ENCODE data around the gene ZFHX3. TPM values are rescaled to one million over a fixed set of nuclear protein-coding genes. Genes with fewer than 3 reads are reported as not detected.

ZFHX3 gene
- total RNA-seq, 2 experiments from 2014 or later, result 0.63 to 0.64 TPM

GRCh38 chr16:72902206-72902605 is 145.7 kb downstream of the ZFHX3 start:
- no peaks in the 10 kb centered on the region for H3K27me3 Mint-ChIP-seq
- H3K4me1 ChIP-seq (ENCODE audit: insufficient read depth, low read length), result no peaks in the 10 kb centered on the region
- ATAC-seq (ENCODE audit: poor library complexity) (no peak), DNase-seq (no peak)
- H3K36me3 Mint-ChIP-seq (ENCODE audit: low read depth), result no peaks in the 10 kb centered on the region
- H3K4me3 ChIP-seq (ENCODE audit: low read length), result no peak overlapping the region
- intact Hi-C loops (cut with DNase I, micrococcal nuclease), result no loop called here
- no peak overlapping the region for H3K4me3 Mint-ChIP-seq
- no peaks in the 10 kb centered on the region for H3K36me3 ChIP-seq (ENCODE audit: insufficient read depth, low read length)
- TF ChIP-seq, protein P1, sequence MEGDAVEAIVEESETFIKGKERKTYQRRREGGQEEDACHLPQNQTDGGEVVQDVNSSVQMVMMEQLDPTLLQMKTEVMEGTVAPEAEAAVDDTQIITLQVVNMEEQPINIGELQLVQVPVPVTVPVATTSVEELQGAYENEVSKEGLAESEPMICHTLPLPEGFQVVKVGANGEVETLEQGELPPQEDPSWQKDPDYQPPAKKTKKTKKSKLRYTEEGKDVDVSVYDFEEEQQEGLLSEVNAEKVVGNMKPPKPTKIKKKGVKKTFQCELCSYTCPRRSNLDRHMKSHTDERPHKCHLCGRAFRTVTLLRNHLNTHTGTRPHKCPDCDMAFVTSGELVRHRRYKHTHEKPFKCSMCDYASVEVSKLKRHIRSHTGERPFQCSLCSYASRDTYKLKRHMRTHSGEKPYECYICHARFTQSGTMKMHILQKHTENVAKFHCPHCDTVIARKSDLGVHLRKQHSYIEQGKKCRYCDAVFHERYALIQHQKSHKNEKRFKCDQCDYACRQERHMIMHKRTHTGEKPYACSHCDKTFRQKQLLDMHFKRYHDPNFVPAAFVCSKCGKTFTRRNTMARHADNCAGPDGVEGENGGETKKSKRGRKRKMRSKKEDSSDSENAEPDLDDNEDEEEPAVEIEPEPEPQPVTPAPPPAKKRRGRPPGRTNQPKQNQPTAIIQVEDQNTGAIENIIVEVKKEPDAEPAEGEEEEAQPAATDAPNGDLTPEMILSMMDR (IDR thresholded peaks at IDR 0.05), result no peak
- H3K27ac Mint-ChIP-seq, result no peak overlapping the region
- H3K27me3 ChIP-seq (ENCODE audit: control insufficient read depth in 1 of 2, insufficient read depth in 2 of 2, low read length in 2 of 2), result no peaks in the 10 kb centered on the region
- ChIA-PET POLR2A (no interaction called here), CTCF (no interaction called here)
- no peaks in the 10 kb centered on the region for H3K4me1 Mint-ChIP-seq (ENCODE audit: low read depth)
- no peaks in the 10 kb centered on the region for H3K9me3 Mint-ChIP-seq
- peaks cover 0 to 11% of the 10 kb centered on the region in 2 experiments for H3K9me3 ChIP-seq (ENCODE audit: control insufficient read depth in 1 of 2, insufficient read depth in 1 of 2, low read length in 2 of 2)
- H3K27ac ChIP-seq (ENCODE audit: low read depth in 1 of 2, low read length in 2 of 2), result no peak overlapping the region

DNA sequence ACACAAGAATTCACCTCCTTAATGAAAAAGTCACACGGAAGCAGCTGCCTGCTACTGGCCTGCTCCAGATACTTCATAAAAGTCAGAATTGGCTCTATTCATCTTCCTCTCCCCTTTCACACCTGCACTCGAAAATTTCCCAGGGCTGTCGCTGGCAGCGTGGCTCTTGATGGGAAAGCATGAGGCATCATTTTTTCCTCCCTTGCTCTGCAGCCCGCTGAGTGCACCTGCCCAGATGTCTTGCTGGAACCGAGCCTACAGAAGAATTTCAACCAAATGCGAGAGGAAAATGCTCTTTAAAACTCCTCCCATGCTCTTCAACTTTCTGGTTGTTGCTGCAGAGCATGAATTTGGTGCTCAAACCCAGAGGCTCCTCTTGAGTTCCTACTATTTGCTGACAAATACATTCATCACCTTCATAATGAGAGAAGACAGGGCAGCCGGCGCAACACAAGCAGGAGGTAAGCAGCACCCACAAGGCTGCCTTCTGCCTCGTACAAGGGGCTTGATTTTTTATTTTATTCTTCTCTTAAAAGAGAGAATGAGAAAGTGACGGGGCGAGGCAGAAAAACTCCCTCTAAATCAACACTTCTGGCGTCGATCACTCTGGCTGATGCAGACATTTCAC is 146.8 kb downstream of the ZFHX3 start:
- H3K27me3 Mint-ChIP-seq, result no peaks in the 10 kb centered on the region
- H3K27ac Mint-ChIP-seq, result no peak overlapping the region
- ChIA-PET CTCF (no interaction called here), POLR2A (no interaction called here)
- TF ChIP-seq, protein P1 (IDR thresholded peaks at IDR 0.05), result no peak
- H3K4me1 Mint-ChIP-seq (ENCODE audit: low read depth), result no peaks in the 10 kb centered on the region
- peaks cover 0 to 11% of the 10 kb centered on the region in 2 experiments for H3K9me3 ChIP-seq (ENCODE audit: control insufficient read depth in 1 of 2, insufficient read depth in 1 of 2, low read length in 2 of 2)
- no peaks in the 10 kb centered on the region for H3K36me3 Mint-ChIP-seq (ENCODE audit: low read depth)
- ATAC-seq (ENCODE audit: poor library complexity), result no peak
- no peak overlapping the region for H3K4me3 Mint-ChIP-seq
- intact Hi-C loops (cut with DNase I, micrococcal nuclease), result no loop called here
- no peak overlapping the region for H3K4me3 ChIP-seq (ENCODE audit: low read length)
- H3K9me3 Mint-ChIP-seq, result no peaks in the 10 kb centered on the region
- DNase-seq, result no peak
- H3K36me3 ChIP-seq (ENCODE audit: insufficient read depth, low read length), result no peaks in the 10 kb centered on the region
- H3K27me3 ChIP-seq (ENCODE audit: control insufficient read depth in 1 of 2, insufficient read depth in 2 of 2, low read length in 2 of 2), result no peaks in the 10 kb centered on the region
- no peak overlapping the region for H3K27ac ChIP-seq (ENCODE audit: low read depth in 1 of 2, low read length in 2 of 2)
- H3K4me1 ChIP-seq (ENCODE audit: insufficient read depth, low read length), result no peaks in the 10 kb centered on the region

GRCh38 chr16:72898216-72898825 is 149.6 kb downstream of the ZFHX3 start:
- Histone ChIP-seq H3K9me3 (ENCODE audit: control insufficient read depth in 1 of 2, insufficient read depth in 1 of 2, low read length in 2 of 2) (peaks cover 0 to 11% of the 10 kb centered on the region in 2 experiments), H3K4me1 (ENCODE audit: insufficient read depth, low read length) (no peaks in the 10 kb centered on the region), H3K27me3 (ENCODE audit: control insufficient read depth in 1 of 2, insufficient read depth in 2 of 2, low read length in 2 of 2) (no peaks in the 10 kb centered on the region), H3K4me3 (ENCODE audit: low read length) (no peak overlapping the region), H3K36me3 (ENCODE audit: insufficient read depth, low read length) (no peaks in the 10 kb centered on the region), H3K27ac (ENCODE audit: low read depth in 1 of 2, low read length in 2 of 2) (no peak overlapping the region)
- ChIA-PET CTCF (no interaction called here), POLR2A (no interaction called here)
- no peaks in the 10 kb centered on the region for H3K9me3 Mint-ChIP-seq
- intact Hi-C loops (cut with DNase I, micrococcal nuclease), result no loop called here
- TF ChIP-seq, protein P1 (IDR thresholded peaks at IDR 0.05), result no peak
- no peaks in the 10 kb centered on the region for H3K36me3 Mint-ChIP-seq (ENCODE audit: low read depth)
- no peak overlapping the region for H3K4me3 Mint-ChIP-seq
- H3K27me3 Mint-ChIP-seq, result no peaks in the 10 kb centered on the region
- no peak for DNase-seq
- H3K4me1 Mint-ChIP-seq (ENCODE audit: low read depth), result no peaks in the 10 kb centered on the region
- H3K27ac Mint-ChIP-seq, result no peak overlapping the region
- ATAC-seq (ENCODE audit: poor library complexity), result no peak

Data from CD4-positive, alpha-beta T cell (primary cell).